Uterus (tissue), 2 donors: Measurements from ENCODE around the gene GRIK4.

Source experiments
- CTCF ChIP-seq, 4 experiments: fragments of 200-600 bp in 2 of 4; fragments of 450-650 bp in 2 of 4; sonication (generic) in 2 of 4; IDR thresholded peaks; one replicate each; pipeline ENCODE4 v1.5.1; 2016 to 2019; ENCODE audit warnings: antibody characterized with exemption in 4 of 4, mild to moderate bottlenecking in 2 of 4, moderate library complexity in 1 of 4
- POLR2A ChIP-seq, 2 donors: fragments of 450-650 bp; IDR thresholded peaks; one replicate each; pipeline ENCODE4 v1.6.1; 2016; ENCODE audit warnings: antibody characterized with exemption in 2 of 2, mild to moderate bottlenecking in 1 of 2, moderate library complexity in 1 of 2

- TF ChIP-seq CTCF (IDR thresholded peaks at IDR 0.05): no peak
- no peak for TF ChIP-seq POLR2A (IDR thresholded peaks at IDR 0.05)
Observed at GRCh38 chr11:120568572-120569307, 57.2 kb downstream of the GRIK4 start.
